HepG2 (cell line): ENCODE data around the gene ACVRL1. TPM values are rescaled to one million over a fixed set of nuclear protein-coding genes. Genes with fewer than 3 reads are reported as not detected.

Source experiments
- ATAC-seq: fragments of 200-7000 bp; cut with Tn5 transposase; 3 replicates; pipeline ENCODE4 v1.9.1; 2020; ENCODE audit warnings: mild to moderate bottlenecking, moderate library complexity
- BruUV-seq: library from RNA; stranded (reverse); fragments of 400-500 nt; replicated peaks from 2 replicates; lab custom pipeline; 2021; lab: Mats Ljungman, UMichigan
- CTCF ChIA-PET: fragments of 300-600 bp; formaldehyde crosslinking; extraction: SDS; loops from one replicate; lab custom pipeline; 2021; ENCODE audit warnings: low total read pairs, inconsistent platforms, low intra/inter-chr PET ratio; lab: Yijun Ruan, JAX
- POLR2A ChIA-PET: fragments of 350-600 bp; sonication (Branson Sonifier 250); formaldehyde crosslinking; loops from one replicate; lab custom pipeline; 2020; ENCODE audit warnings: antibody characterized with exemption, inconsistent platforms; lab: Yijun Ruan, JAX
- DNase-seq: peaks from one replicate; pipeline ENCODE4 v3.0.0-alpha.2; 2015; ENCODE audit warnings: low spot score
- FAIRE-seq: peaks from 3 replicates; lab custom pipeline; 2011; peaks lifted over from hg19 to GRCh38; lab: Jason Lieb, UNC
- H2AFZ ChIP-seq: one replicate; pipeline ENCODE4 v1.6.1; 2011; ENCODE audit warnings: low read length, inconsistent platforms
- H3K27ac ChIP-seq: fragments of 300-600 bp; 3 replicates; pipeline ENCODE4 v1.8.0; 2011; ENCODE audit warnings: mixed run types, mild to moderate bottlenecking, mixed read lengths, low read length, inconsistent platforms; ENCODE audit not compliant: insufficient read depth; ENCODE audit errors: extremely low read length
- H3K27me3 ChIP-seq, 2 experiments: fragments of 200-600 bp in 1 of 2; 2 replicates in 1 of 2; 3 replicates in 1 of 2; pipeline versions ENCODE4 v1.6.0 to v1.8.0; 2011; ENCODE audit warnings: low read length in 2 of 2, mild to moderate bottlenecking in 2 of 2, moderate library complexity in 2 of 2, inconsistent platforms in 1 of 2; ENCODE audit not compliant: insufficient read depth in 2 of 2, control insufficient read depth in 1 of 2
- H3K36me3 ChIP-seq, 2 experiments: fragments of 200-600 bp in 1 of 2; replicated peaks in 1 of 2; 2 replicates in 1 of 2; 3 replicates in 1 of 2; pipeline versions ENCODE4 v1.5.1 to v1.8.0; 2011; ENCODE audit warnings: low read length in 2 of 2, inconsistent platforms in 1 of 2; ENCODE audit not compliant: insufficient read depth in 2 of 2, control insufficient read depth in 1 of 2
- H3K4me1 ChIP-seq: 2 replicates; pipeline ENCODE4 v1.5.1; 2012; ENCODE audit warnings: low read length, inconsistent platforms; ENCODE audit not compliant: insufficient read depth
- H3K4me2 ChIP-seq: 2 replicates; pipeline ENCODE4 v1.6.0; 2011; ENCODE audit warnings: low read depth, low read length, inconsistent platforms
- H3K4me3 ChIP-seq, 3 experiments: fragments of 200-600 bp in 1 of 3; sonication (generic), shearing (Covaris generic) in 1 of 3; replicated peaks in 1 of 3; 2 replicates each; pipeline ENCODE4 v1.5.1; 2011 to 2016; ENCODE audit warnings: low read length in 3 of 3, inconsistent platforms in 2 of 3, low read depth in 2 of 3, mild to moderate bottlenecking in 2 of 3, control low read depth in 1 of 3, mixed read lengths in 1 of 3; ENCODE audit not compliant: insufficient read depth in 1 of 3
- H3K79me2 ChIP-seq: one replicate; pipeline ENCODE4 v1.6.1; 2011; ENCODE audit warnings: low read length, inconsistent platforms; ENCODE audit not compliant: insufficient read depth
- H3K9ac ChIP-seq: 2 replicates; pipeline ENCODE4 v1.6.0; 2011; ENCODE audit warnings: mild to moderate bottlenecking, low read depth, low read length, inconsistent platforms; ENCODE audit not compliant: insufficient read depth
- H3K9me3 ChIP-seq: 2 replicates; pipeline ENCODE4 v1.5.1; 2012; ENCODE audit warnings: mild to moderate bottlenecking, low read length
- H4K20me1 ChIP-seq: 2 replicates; pipeline ENCODE4 v1.6.0; 2011; ENCODE audit warnings: inconsistent platforms, mild to moderate bottlenecking, low read length, moderate library complexity; ENCODE audit not compliant: insufficient read depth
- AKAP8 ChIP-seq: sonication (generic); formaldehyde crosslinking; IDR thresholded peaks from 2 replicates; pipeline ENCODE4 v1.5.1; 2020; ENCODE audit warnings: mild to moderate bottlenecking, missing genetic modification reagents
- FIP1L1 ChIP-seq: fragments of 200-400 bp; formaldehyde crosslinking; IDR thresholded peaks from 2 replicates; pipeline ENCODE4 v1.6.1; 2018; ENCODE audit warnings: low read depth, mild to moderate bottlenecking, low read length, moderate library complexity, borderline replicate concordance; ENCODE audit not compliant: insufficient read depth
- HMG20A ChIP-seq: IDR thresholded peaks from 2 replicates; pipeline ENCODE4 v1.6.1; 2016; ENCODE audit warnings: borderline replicate concordance
- JUND ChIP-seq: sonication (generic); formaldehyde crosslinking; IDR thresholded peaks from 2 replicates; pipeline ENCODE4 v1.8.0; 2022; ENCODE audit warnings: mild to moderate bottlenecking, missing genetic modification reagents
- KDM5B ChIP-seq: sonication (generic); formaldehyde crosslinking; IDR thresholded peaks from 2 replicates; pipeline ENCODE4 v1.4.0; 2020; ENCODE audit warnings: missing genetic modification reagents, mild to moderate bottlenecking, borderline replicate concordance
- KLF15 ChIP-seq: sonication (generic); formaldehyde crosslinking; IDR thresholded peaks from 2 replicates; pipeline ENCODE4 v1.8.1; 2023; ENCODE audit warnings: borderline replicate concordance, mild to moderate bottlenecking, inconsistent platforms, missing genetic modification reagents, mixed read lengths
- MAZ ChIP-seq, 2 experiments: sonication (generic) in 1 of 2; formaldehyde crosslinking in 1 of 2; IDR thresholded peaks; 2 replicates each; pipeline versions ENCODE4 v1.5.0 to v1.6.1; 2012 to 2020; ENCODE audit warnings: low read depth in 2 of 2, mild to moderate bottlenecking in 2 of 2, borderline replicate concordance in 1 of 2, improper control_type of control experiment in 1 of 2, low read length in 1 of 2, missing genetic modification reagents in 1 of 2, moderate library complexity in 1 of 2
- MTF2 ChIP-seq: sonication (generic); formaldehyde crosslinking; IDR thresholded peaks from 2 replicates; pipeline ENCODE4 v1.5.0; 2020; ENCODE audit warnings: missing genetic modification reagents, borderline replicate concordance
- RBM22 ChIP-seq: fragments of 200-400 bp; formaldehyde crosslinking; optimal IDR thresholded peaks from 2 replicates; pipeline ENCODE3; 2017; ENCODE audit warnings: mild to moderate bottlenecking, low read length, moderate library complexity
- SNAPC2 ChIP-seq: sonication (generic); formaldehyde crosslinking; IDR thresholded peaks from 2 replicates; pipeline ENCODE4 v1.8.1; 2022; ENCODE audit warnings: mild to moderate bottlenecking, missing genetic modification reagents
- ZBTB20 ChIP-seq: sonication (generic); formaldehyde crosslinking; IDR thresholded peaks from 2 replicates; pipeline ENCODE4 v1.8.1; 2023; ENCODE audit warnings: missing genetic modification reagents, low read depth, mild to moderate bottlenecking, borderline replicate concordance
- ZNF24 ChIP-seq: fragments of 450-650 bp; IDR thresholded peaks from 2 replicates; pipeline ENCODE4 v1.6.1; 2017; ENCODE audit warnings: antibody characterized with exemption, mild to moderate bottlenecking
- ZNF260 ChIP-seq: sonication (generic); formaldehyde crosslinking; IDR thresholded peaks from 2 replicates; pipeline ENCODE4 v1.4.0; 2020; ENCODE audit warnings: missing genetic modification reagents, low read depth, mild to moderate bottlenecking, borderline replicate concordance
- ZNF296 ChIP-seq: sonication (generic); formaldehyde crosslinking; conservative IDR thresholded peaks from 2 replicates; pipeline ENCODE4 v1.5.0; 2020; ENCODE audit warnings: mild to moderate bottlenecking, missing genetic modification reagents
- ZSCAN22 ChIP-seq: sonication (generic); formaldehyde crosslinking; IDR thresholded peaks from 2 replicates; pipeline ENCODE4 v1.4.0; 2020; ENCODE audit warnings: mild to moderate bottlenecking, missing genetic modification reagents
- WGBS: methylation state at CpG from one replicate; pipeline ENCODE4 v1.1.6; 2017; ENCODE audit warnings: low lambda C conversion rate; 5-methylcytosine and 5-hydroxymethylcytosine counted together
- in situ Hi-C: cut with HindIII; loops from 2 replicates; pipeline ENCODE4 v1.10.0; 2017; ENCODE audit warnings: low pct_unique_long_range_greater_than_20kb; ENCODE audit not compliant: extremely low pct_ligation_motif_present
- intact Hi-C: fragments of 100-400 bp; cut with micrococcal nuclease; formaldehyde crosslinking; loops from one replicate; pipeline ENCODE4 v1.10.0; 2022; ENCODE audit not compliant: unreplicated experiment
- polyA plus RNA-seq, 8 experiments: library from polyadenylated mRNA; depleted of rRNA in 3 of 8; stranded (reverse) in 7 of 8; unstranded in 1 of 8; fragments of >200 nt; fragmentation: Illumina TruSeq in 4 of 8; extraction: Trizol in 4 of 8; gene quantifications; 2 replicates each; pipeline versions ENCODE4 v1.2.1 to v1.2.3, GENCODE V29; 2011 to 2016; ENCODE audit warnings: low read depth in 4 of 8, missing spikeins in 1 of 8, mixed read lengths in 1 of 8; ENCODE audit not compliant: insufficient read depth in 1 of 8
- total RNA-seq, 5 experiments: library from RNA; depleted of rRNA; stranded (reverse); fragments of >200 nt; fragmentation: Illumina TruSeq; extraction: Trizol; gene quantifications; 2 replicates each; pipeline ENCODE4 v1.2.3, GENCODE V29; 2016; ENCODE audit warnings: low read depth in 1 of 5
- TF ChIP-seq, protein P1 (sequence below): sonication (generic); formaldehyde crosslinking; IDR thresholded peaks from 2 replicates; pipeline ENCODE4 v1.4.0; 2020; ENCODE audit warnings: mild to moderate bottlenecking, missing genetic modification reagents

The ACVRL1 gene
- total and polyA plus RNA-seq, 2 of the 13 experiments (the other 11 are each of a cell fraction or from before 2014, with no cell fraction given) = not detected

- intact Hi-C loops (no loop called here), in situ Hi-C loops (no loop called here)
- Histone ChIP-seq H3K79me2 (no peaks in the 10 kb centered on the region), H3K9ac (no peak overlapping the region), H3K27me3 (peaks cover 7 to 13% of the 10 kb centered on the region in 2 experiments; a peak in 3 of 5 replicates), H4K20me1 (no peaks in the 10 kb centered on the region), H3K4me2 (no peak overlapping the region), H3K9me3 (no peaks in the 10 kb centered on the region), H2AFZ (no peak overlapping the region), H3K4me1 (peaks cover 46% of the 10 kb centered on the region), H3K27ac (no peak overlapping the region), H3K36me3 (no peaks in the 10 kb centered on the region), H3K4me3 (no peak overlapping the region)
- FAIRE-seq (no peak), ATAC-seq (no peak), DNase-seq (no peak)
- TF ChIP-seq MTF2 (no peak), ZNF260 (no peak), ZNF24 (no peak), KDM5B (CRISPR knock-in tag) (no peak), ZNF296 (no peak), ZSCAN22 (CRISPR knock-in tag) (no peak), SNAPC2 (CRISPR knock-in tag) (no peak), JUND (CRISPR knock-in tag) (no peak), MAZ (IDR thresholded peaks at IDR 0.05; ENCODE audit: borderline replicate concordance, low read depth, low read length) (no peak), MAZ (CRISPR knock-in tag; IDR thresholded peaks at IDR 0.05; ENCODE audit: low read depth) (no peak), FIP1L1 (no peak), ZBTB20 (CRISPR knock-in tag) (no peak), HMG20A (CRISPR knock-in tag) (no peak), RBM22 (no peak), KLF15 (CRISPR knock-in tag) (no peak), AKAP8 (CRISPR knock-in tag) (no peak)
- TF ChIP-seq, protein P1, sequence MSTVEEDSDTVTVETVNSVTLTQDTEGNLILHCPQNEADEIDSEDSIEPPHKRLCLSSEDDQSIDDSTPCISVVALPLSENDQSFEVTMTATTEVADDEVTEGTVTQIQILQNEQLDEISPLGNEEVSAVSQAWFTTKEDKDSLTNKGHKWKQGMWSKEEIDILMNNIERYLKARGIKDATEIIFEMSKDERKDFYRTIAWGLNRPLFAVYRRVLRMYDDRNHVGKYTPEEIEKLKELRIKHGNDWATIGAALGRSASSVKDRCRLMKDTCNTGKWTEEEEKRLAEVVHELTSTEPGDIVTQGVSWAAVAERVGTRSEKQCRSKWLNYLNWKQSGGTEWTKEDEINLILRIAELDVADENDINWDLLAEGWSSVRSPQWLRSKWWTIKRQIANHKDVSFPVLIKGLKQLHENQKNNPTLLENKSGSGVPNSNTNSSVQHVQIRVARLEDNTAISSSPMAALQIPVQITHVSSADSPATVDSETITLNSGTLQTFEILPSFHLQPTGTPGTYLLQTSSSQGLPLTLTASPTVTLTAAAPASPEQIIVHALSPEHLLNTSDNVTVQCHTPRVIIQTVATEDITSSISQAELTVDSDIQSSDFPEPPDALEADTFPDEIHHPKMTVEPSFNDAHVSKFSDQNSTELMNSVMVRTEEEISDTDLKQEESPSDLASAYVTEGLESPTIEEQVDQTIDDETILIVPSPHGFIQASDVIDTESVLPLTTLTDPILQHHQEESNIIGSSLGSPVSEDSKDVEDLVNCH (CRISPR knock-in tag) = no peak
- 48% methylated on average over 5 of the region's 15 CpGs for WGBS
- BruUV-seq = no TSS peak
- POLR2A ChIA-PET = no interaction called here
- CTCF ChIA-PET = no interaction called here
Measured at GRCh38 chr12:51888316-51889215, 18.7 kb upstream of the ACVRL1 start.
